ENCODE results near the gene COL28A1.
"Not testable (repeated sequence)": the region's sequence is repeated elsewhere in the genome, so short reads cannot be mapped to it uniquely, and the experiment has no call there.

Gene COL28A1

DNA sequence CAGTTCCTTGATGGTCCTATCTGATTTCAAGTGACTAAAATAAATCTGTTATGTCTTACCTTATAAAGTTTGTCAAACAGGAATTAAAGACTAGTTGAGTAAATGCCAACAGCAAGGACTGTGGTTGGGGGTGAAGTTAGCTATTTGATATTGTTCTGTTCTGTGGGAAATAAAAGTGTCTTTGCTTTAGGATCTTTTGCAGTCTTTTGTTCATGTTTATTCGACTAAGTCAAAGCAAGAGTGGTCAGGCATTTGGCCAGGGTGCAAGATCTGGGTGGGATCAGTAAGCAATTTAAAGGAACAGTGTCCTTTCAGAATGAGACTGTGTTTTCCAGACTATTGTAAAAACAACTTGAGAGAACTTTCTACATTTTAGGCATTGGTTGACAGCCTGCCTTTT lies at the start of gene COL28A1:
COL28A1 (minus strand) TSS at position 183 of the 400 bp plus-strand sequence. CDS start 2,998 bp downstream, outside the sequence.
- no peak for DNase-seq

DNA sequence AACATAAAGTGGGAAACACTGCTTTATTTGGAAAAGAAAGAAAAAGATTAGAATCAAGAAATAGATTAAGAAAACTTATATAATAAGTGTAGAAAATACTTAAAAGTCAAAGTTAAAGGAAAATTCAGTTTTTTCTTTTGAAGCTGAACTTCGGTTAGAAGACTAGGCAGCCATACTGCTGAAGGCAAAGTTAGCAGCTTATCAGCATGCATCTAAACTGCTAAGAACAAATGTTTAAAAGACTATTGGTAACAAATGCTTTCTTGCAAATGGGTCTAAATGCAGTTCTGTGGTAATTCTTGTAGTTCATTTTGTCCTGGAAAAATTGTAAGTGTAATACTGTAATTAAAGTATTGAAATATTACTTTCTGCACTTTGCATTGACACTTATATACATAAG lies 49.0 kb upstream of the COL28A1 start:
- no peak for DNase-seq

DNA sequence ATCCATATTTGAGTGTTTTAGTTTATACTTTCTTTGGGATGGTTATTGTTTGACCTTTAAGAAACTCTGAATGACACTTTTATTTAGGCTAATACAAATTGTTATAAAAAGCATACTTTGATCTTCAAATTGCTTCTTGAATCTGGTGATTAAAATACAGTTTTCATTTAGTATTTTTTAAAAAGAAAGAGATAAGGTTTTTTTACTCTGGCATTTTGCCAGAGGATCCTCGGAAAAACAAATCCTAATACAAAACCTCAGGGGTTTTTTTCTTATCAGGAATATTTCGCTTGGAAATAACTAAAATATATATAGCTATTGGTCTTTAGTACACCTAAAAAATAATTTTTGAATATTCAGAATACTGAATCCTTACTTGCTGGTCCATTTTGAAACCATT lies 48.1 kb upstream of the COL28A1 start:
- DNase-seq: no peak

DNA sequence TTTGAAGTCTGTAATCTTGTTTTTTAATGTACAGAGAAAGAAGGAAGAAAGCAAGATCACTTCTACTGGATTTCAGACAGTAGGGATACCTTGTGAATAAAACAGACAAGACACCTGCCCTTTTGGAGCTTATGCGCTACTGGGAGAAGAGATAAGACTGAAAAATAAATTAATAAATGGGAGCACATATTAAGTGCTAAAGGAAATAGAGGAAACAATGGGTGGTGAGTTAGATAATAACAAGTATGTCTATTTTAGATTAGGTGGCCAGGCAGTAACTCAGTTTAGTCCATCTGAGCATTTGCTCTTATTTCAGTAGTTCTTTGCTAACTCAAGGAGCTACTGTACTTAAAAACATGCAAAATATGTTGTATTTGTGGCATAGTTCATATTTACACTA lies 46.9 kb upstream of the COL28A1 start:
- no peak for DNase-seq

DNA sequence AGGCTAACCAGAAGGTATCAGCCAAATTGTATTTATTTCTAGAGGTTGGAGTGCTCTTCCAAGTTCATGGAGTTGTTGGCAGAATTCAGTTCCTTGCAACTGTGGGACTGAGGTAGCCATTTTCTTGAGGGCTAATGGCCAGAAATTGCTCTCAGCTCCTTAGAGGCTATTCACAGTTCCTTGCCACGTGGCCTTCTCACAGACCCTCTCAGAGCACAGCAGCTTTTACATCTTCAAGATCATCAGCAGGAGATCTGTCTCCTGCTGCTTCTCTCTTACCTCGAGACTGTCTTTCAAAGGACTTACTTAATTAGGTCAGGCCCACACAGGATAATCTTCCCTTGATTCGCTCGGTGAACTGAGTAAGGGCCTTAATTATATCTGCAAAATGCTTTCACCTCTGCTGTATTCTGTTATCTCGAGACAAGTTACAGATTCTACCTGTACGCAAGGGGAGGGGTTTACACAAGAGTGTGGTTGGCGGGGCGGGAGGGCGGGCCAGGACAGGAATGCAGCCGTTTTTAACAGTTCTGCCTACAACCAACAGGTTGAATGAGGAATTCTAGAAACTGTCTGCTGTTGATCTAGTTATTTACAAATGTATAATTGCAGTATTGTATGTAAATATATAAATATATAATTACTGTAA lies 46.0 kb upstream of the COL28A1 start:
- peak; percentile 62 for DNase-seq

DNA sequence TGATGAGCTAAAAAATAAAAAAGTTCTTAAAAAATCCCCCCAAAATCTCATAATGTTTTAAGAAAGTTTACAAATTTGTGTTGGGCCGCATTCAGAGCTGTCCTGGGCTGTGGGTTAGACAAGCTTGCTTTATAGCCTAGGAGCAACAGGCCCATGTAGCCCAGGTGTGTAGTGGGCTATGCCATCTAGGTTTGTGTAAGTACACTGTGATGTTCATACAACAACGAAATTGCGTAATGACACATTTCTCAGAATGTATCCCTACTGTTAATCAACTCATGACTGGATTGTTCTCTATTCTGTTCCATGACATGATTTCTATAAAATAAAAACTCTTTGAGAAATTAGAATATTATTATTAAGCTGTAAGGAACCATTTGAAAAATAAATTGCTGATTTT lies 44.0 kb upstream of the COL28A1 start:
- no peak for DNase-seq

DNA sequence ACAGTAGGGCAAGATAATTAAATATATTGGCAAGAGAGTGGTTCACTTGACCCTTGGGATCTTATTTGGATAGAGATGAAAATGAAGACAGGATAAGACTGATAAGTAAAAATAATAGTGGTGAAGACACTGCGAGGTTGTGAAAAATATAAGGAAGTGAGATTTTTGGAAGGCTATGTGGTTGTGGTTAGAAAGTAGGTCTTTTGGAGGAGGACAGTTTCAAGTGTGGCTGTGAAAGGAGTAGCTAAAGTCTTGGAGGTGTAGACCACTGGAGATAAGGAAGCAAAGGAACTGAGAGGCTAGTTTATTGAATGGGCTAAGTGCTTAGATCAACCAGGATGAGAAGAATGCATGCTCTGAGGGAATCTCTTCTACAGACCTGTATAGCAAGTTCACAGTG lies 42.2 kb upstream of the COL28A1 start:
- DNase-seq: no peak

DNA sequence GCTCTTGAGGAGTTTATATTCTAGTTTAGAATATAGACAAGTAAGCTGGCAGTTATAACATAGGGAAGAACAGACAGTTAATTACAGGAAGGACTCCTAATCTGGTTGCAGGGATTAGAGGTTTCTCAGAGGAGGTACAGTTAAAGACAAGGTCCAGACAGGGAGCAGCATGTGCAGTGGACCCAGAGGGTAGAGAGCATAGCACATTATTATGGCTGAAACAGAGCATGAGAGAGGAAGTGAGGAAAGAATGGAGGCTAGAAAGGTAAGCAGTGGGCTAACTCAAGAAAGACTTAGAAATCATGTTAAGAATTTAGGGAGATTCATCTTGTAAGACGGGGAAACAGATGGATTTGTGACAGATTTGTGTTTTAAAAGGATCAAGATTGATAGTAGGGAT lies 40.7 kb upstream of the COL28A1 start:
- no peak for DNase-seq

DNA sequence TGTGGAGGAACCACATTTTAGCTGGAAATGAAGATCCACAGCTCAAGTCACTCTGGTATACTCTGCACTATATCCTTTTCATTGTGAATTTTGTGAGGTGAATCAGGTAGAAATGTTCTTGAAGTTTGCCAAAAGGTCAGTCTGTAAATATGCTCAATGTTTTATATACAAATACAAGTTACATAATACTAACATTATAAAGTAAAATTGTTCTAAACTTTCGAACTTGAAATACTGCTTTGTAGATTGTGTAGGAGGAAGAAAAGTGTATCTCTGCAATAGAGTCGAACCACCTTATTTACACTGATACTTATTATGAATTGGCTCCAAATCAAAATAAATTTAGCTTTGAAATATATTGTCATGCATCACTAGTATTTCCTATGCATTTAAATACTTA lies 38.0 kb upstream of the COL28A1 start:
- DNase-seq: no peak

DNA sequence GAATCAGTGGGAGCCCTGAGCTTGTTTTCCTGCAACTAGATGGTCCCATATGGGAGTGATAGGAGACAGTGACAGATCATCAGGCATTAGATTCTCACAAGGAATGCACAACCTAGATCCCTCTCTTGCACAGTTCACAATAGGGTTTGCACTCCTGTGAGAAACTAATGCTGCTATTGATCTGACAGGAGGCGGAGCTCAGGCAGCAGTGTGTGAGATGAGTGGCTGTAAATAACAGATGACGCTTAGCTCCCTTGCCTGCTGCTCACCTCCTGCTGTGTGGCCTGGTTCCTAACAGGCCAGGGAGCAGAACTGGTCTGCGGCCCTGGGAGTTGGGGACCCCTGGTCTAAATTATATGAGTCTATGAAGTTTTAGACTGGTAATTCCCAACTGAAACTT lies 34.9 kb upstream of the COL28A1 start:
- no peak for DNase-seq

DNA sequence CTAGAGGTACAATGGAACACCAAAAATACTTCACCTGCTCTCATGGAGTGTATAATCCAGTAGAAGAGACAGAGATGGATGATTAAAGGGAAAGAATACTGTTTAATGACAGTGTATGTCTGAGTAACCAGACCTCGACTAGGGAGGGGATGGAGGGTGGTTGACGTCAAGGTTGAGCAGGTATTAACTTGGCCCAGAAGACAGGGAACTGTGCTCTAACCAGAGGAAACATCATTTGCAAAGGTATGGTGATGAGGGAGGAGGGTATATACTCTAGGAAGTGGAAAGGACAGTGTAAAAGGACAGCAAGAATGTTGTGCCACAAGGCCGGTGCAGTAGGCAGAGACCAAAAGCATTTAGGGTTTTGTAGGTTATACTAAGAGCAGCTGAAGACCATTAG lies 33.9 kb upstream of the COL28A1 start:
- DNase-seq: no peak

DNA sequence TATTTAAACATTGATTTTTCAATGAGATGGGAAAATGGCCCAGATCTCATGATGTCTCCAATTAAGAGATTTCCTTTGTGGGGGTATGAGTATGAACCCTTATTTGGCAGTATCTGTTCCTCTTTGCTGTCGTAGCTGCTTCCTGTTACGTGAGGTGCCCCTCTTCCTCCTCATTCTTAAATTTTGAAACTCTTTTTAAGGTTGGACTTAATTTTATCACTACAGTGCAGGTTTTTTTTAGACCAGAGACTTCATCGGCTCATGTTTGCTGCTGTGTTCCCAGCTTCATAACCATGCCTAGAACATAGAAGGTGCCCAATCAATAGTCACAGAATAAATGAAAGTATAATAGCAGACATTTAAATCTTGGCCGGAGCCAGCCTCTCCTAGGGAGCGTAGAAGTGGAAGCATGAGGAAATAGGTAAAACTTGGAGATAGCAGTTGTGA lies 33.4 kb upstream of the COL28A1 start:
- DNase-seq: no peak

DNA sequence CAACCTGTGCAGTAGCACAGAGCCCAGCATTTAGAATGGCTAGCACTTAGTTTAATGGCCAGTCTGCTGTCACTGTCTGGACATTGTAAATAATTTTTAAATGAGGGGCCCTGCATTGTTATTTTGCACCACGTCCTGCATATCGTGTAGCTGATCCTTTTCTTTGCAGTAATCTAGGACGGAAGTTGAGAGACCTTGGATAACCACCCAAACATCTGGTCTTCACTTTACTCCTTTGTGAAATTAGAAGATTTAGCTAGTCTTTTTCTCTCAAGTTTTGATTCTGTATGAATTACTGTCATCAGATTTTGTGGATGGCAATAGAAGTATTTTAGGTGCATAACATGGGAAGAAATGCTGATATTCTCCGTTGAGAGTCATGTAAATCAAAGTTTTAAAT lies 32.9 kb upstream of the COL28A1 start:
- no peak for DNase-seq

DNA sequence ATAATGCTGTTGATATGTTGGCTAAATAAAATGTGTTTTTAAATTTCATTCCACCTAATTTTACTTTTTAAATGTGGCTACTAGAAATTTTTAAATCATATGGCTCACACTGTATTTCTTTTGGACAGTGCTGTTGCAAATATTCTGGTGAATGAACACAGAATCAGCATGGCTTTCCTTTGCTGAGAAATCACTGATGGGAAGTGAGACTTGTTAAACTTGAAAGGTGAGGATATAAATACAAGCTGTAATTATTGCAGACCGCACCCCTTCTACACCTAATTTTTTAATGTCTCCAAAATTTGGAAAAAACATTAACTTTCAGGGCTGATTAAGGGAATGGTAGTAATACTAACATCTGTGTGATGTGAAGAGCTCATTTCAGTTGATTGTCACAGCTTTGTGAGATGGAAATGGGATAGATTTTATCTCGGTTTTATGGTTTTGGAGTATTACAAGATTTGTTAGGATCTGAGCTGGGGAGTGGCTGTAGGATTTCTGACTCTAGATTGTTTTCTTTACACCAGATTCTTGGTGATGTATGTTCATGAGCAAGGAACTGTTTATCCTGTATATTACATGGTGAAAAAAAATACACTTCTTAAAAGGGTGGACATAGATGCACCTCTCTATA lies 32.3 kb upstream of the COL28A1 start:
- DNase-seq: no peak

DNA sequence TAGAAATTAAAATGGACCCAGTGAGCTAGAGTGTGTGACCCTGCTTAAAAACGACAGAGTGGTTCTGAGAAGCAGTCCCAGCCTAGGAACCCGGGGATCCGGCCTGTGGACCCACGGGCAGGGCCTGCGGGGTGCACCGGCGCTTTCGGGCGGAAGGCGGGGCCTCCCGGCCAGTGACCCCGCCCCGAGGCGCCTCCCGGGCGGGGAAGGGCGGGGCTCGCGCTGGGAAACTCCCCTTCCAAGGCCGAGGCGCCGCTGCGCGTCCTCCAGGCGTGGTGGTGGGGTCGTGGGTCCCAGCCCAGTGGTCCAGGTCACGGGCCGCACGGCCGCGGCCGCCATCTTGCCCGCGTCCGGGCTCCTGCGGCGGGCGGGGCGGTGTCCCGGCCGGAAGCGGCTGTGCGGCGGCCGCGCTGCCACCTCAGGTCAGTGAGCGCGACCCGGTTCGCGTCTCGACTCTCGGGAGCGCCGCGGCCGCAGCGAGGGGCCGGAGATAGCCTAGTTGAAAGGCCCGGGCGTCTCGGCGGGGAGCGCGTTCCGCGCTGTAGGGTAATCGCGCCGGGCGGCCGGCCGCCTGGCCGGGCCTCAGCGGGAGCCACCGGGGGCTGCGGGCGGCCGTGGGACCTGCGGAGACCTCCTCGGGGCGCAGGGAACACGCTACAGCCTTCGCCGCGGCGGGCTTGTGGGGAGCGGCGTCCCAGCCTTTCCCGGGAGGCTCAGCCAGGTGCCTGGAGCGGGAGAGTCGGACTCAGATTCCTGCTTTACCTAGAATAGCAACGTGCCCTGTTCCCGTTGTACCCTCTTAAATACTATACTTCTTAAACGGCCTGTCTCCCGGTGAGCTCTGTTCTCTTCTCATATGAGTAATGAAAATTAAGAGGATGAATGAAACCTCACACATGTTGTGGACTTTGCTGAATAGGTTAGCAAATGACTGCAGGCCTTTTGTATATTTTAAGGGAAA lies 31.3 kb upstream of the COL28A1 start, which contains the start of gene MIOS:
MIOS (plus strand) TSS at position 234 of the 961 bp plus-strand sequence. CDS start 5,592 bp downstream, outside the sequence.
- DNase-seq: peak; percentile 93

DNA sequence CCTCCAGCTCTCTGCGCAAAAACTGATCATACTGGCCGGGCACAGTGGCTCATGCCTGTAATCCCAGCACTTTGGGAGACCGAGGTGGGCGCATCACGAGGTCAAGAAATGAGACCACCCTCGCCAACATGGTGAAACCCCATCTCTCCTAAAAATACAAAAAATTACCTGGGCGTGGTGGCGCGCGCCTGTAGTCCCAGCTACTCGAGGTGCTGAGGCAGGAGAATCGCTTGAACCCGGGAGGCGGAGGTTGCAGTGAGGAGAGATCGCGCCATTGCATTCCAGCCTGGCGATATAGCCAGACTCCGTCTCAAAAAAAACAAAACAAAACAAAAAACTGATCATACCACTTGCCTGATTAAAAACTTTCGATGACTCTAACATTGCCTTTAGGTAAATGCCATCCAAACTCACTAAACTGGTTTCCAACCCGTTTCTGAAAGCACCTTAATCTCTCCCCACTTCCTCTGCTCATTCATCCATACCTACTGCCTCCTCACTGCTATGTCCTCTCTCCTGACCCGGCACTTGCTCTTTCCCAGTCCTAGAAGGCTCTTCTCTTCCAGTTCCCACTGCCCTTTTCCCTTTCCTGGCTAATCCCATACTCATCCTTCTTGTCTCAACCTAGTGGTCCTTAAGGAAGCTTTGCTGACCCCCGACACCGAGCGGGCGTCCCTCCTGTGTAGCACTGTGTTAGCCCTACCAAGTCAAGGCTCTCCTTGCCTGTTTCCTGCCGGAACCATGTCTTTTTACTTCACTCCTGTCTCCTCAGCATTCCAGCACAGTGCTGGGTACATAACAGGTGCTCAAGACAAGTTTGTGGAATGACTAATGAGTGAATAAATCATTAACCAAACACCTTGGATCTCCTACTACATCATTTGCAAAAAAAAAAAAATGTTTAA lies 30.3 kb upstream of the COL28A1 start:
- peak; percentile 66 for DNase-seq

DNA sequence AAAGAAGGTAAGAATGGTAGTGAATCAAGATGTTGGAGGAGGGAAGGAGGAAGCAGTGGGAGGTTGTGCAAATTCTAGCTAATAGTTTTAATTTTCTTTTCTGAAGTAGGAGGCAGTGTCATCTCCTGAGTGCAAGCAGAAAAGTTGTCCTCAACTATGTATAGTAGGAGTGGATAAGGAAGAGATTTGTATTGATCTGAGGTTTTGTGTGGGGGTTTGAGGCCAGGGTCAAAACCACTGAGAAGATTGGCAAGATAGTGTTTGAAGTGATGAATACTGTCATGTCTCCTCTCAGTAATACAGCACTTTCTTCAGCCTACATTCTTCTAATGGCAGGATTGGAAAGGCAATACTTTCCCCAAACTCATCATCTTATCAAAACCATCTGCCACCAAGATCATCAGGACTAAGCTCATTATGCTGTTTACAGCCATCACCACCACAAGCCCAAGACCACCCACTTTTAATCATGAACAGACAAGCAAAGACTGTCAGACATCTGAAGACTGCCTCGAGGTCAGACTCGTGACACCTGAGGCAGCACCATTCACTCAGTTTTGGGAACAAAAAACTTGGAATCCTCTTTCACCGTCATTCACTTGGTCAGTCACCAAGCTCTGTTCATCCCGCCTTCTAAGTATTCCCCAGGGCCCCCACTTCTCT lies 29.5 kb upstream of the COL28A1 start:
- no peak for DNase-seq

DNA sequence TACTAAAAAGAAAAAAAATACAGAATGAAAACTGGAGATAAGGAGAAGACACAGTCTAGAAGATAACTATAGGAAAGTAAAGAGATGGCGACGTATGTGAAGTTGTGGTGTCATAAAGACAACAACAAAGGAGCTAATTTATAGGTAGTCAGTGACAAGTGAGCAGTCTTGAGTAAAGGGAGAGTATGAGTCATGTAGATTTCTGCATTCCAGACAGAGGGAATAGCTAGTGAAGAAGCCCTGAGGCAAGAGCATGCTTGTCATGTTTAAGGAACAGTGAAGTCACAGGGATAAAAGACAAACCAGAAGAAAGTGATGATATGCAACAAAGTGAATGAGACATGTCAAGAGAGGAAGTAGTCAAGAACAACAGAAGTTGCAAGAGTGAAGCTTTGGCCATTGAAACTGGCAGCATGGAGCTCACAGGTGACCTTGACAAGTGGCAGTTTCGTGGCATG lies 28.7 kb upstream of the COL28A1 start:
- peak; percentile 91 for DNase-seq

DNA sequence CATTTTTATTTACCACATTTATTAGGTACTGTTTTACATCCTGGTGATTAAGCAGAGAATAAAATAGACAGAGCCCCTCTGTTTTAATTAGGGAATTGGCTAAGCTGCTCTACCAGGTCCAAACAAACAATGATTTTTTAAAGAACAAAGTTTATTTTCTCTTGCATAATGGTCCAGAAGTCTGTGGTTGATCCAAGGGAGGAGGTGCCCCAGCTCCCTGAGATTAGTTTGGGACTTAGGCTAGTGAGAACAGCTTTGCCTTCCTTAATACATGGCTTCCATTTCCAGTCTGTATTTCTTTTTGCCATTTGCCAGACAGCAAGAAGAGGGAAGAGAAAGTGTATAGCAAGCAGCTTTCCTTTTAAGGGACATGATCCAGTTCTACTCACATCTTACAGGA lies 28.1 kb upstream of the COL28A1 start:
- DNase-seq: no peak

DNA sequence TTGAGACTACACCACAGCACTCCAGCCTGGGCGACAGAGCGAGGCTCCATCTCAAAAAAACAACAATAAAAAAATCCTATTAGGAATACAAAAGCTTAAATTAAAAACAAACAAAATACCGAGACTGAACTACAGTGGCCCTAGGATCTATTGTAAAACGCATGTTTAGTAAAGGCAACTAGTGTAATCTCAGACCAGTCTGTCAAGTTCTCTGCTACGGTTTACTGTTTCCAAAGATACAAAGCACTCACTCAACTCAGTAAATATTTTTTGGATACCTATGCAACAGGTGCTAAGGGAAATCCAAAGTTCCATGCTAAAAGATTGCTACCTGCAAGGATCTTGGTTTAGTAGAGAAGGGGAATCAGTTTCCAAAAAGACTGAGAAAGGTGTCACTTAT lies 27.6 kb upstream of the COL28A1 start:
- DNase-seq: no peak

DNA sequence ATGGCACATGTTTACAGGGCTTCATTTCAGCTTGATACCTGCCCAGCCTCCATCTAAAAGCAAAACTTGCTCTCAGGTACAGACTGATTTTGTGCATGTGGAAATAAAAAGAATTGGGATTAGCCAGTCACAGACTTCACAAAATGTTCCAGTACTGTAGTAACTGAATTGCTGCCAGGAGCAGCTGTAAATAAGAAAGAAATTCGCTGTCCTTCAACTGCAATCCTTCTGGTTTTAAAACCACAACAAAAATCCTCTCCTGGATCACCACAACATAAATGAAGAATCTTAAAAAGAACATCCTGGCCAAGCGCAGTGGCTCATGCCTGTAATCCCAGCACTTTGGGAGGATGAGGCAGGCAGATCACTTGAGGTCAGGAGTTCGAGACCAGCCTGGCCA lies 27.1 kb upstream of the COL28A1 start:
- DNase-seq: no peak

DNA sequence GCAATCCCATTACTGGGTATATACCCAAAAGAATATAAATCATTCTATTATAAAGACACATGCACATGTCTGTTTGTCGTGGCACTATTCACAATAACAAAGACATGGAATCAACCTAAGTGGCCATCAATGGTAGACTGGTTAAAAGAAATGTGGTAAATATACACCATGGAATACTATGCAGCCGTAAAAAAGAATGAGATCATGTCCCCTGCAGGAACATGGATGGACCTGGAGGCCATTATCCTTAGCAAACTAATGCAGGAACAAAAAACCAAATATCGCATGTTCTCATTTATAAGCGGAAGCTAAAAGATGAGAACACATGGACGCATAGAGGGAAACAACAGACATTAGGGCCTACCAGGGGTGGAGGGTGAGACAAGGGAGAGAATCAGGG lies 25.9 kb upstream of the COL28A1 start:
- not testable (repeated sequence) for DNase-seq

All from islet precursor cell (in vitro differentiated cells).